Measurements from ENCODE around the gene PRSS2. TPM values are rescaled to one million over a fixed set of nuclear protein-coding genes. Genes with fewer than 3 reads are reported as not detected.

PRSS2 gene
- total RNA-seq (not detected in 2 replicates), polyA plus RNA-seq (0.20 TPM in 1 of 2 replicates, not detected in the other), polyA minus RNA-seq (not detected in 2 replicates)
- total RNA-seq (2013): not detected

DNA sequence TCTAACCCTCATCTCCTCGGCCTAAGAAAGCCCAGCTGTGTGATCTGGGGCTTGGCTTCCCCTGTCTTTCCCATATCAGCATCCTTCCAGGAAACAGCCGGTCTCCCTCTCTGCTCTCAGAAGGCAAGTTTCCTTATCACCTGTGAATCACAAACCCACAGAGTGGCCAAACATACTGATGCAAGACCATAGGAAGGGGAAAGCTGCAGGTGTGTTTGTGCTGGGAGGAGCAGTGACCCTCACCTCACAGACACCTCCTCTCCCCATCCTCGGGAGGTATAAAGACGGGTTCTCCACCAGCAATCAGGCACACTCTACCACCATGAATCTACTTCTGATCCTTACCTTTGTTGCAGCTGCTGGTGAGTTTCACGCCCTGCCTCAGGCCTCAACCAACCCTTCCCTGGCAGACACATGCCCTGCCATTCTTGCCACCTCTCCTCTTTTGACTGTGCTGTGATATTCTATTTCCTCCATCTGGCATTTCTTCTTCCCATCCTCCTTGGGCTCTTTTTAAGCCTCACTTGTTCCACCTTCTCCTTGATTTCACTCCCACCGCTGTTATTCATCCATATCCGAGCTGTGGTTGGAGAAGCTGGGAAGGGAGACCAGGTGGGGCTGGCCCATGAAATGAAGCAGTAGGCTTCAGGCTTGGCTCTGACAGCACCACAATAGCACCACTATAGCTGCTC lies at the start of gene PRSS2:
PRSS2 (plus strand) TSS at position 310 of the 692 bp plus-strand sequence; CDS start at position 323, 13 bp downstream.
- H4K20me1 ChIP-seq (ENCODE audit: control insufficient read depth, insufficient read depth, low read length, poor library complexity, severe bottlenecking): no peaks in the 10 kb centered on the region
- Mint-ChIP-seq H3K4me1 (peaks cover 21% of the 10 kb centered on the region), H3K9me3 (ENCODE audit: insufficient read depth) (no peaks in the 10 kb centered on the region), H3K27me3 (peaks cover 7% of the 10 kb centered on the region), H3K27ac (peak within 1 kb of the TSS; percentile 73), H3K4me3 (peak within 1 kb of the TSS; percentile 59)
- no peaks in the 10 kb centered on the region for H3K79me2 ChIP-seq (ENCODE audit: control insufficient read depth, insufficient read depth, low read length)
- H3K27me3 ChIP-seq (replicated peaks in 1 of 4; ENCODE audit: control extremely low read depth in 1 of 4, control insufficient read depth in 3 of 4, insufficient read depth in 4 of 4, low read length in 3 of 4): peaks cover 0 to 3% (median 0%) of the 10 kb centered on the region in 4 experiments
- no peak within 1 kb of the TSS for H3K4me2 ChIP-seq (replicated peaks; ENCODE audit: low read depth, low read length, poor library complexity, severe bottlenecking)
- TF ChIP-seq, protein P1, sequence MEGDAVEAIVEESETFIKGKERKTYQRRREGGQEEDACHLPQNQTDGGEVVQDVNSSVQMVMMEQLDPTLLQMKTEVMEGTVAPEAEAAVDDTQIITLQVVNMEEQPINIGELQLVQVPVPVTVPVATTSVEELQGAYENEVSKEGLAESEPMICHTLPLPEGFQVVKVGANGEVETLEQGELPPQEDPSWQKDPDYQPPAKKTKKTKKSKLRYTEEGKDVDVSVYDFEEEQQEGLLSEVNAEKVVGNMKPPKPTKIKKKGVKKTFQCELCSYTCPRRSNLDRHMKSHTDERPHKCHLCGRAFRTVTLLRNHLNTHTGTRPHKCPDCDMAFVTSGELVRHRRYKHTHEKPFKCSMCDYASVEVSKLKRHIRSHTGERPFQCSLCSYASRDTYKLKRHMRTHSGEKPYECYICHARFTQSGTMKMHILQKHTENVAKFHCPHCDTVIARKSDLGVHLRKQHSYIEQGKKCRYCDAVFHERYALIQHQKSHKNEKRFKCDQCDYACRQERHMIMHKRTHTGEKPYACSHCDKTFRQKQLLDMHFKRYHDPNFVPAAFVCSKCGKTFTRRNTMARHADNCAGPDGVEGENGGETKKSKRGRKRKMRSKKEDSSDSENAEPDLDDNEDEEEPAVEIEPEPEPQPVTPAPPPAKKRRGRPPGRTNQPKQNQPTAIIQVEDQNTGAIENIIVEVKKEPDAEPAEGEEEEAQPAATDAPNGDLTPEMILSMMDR (IDR thresholded peaks at IDR 0.05): no peak
- TF ChIP-seq EZH2 (IDR thresholded peaks at IDR 0.05; ENCODE audit: borderline replicate concordance, insufficient read depth, low read depth, low read length, poor library complexity, severe bottlenecking): no peak
- ChIA-PET POLR2A (interaction anchor here (0.7 to 1.8 kb wide), 4 partner anchors 12 to 41 kb away, joined by 3 to 7 read pairs (median 5); no protein-coding TSS in a partner anchor), CTCF (interaction anchor here (0.7 to 32.8 kb wide), 11 partner anchors 12 to 230 kb away, joined by 3 to 1138 read pairs (median 3); partner anchors contain the start of gene PRSS1)
- H3K4me3 ChIP-seq (ENCODE audit: control extremely low read depth in 1 of 5, extremely low read depth in 1 of 5, insufficient read depth in 1 of 5, low read depth in 2 of 5, low read length in 4 of 5): no peak within 1 kb of the TSS
- H3K4me1 ChIP-seq (ENCODE audit: control insufficient read depth in 2 of 2, insufficient read depth in 2 of 2, low read length in 2 of 2): peaks cover 9 to 21% of the 10 kb centered on the region in 2 donors
- no peak within 1 kb of the TSS for H3K27ac ChIP-seq (ENCODE audit: low read length in 2 of 2)
- H2AFZ ChIP-seq (ENCODE audit: insufficient read depth, low read depth, low read length, poor library complexity, severe bottlenecking): no peak within 1 kb of the TSS
- ATAC-seq (ENCODE audit: low read depth) (no peak), DNase-seq (no peak)
- no peaks in the 10 kb centered on the region for H3K9me3 ChIP-seq (ENCODE audit: control extremely low read depth in 1 of 3, control insufficient read depth in 2 of 3, insufficient read depth in 1 of 3, low read length in 2 of 3)
- intact Hi-C loops (cut with micrococcal nuclease): no loop called here
- H3K9ac ChIP-seq (ENCODE audit: low read length): no peak within 1 kb of the TSS
- H3K36me3 ChIP-seq (replicated peaks in 1 of 2; ENCODE audit: control extremely low read depth in 1 of 2, control insufficient read depth in 1 of 2, extremely low read depth in 1 of 2, insufficient read depth in 2 of 2, low read length in 1 of 2): no peaks in the 10 kb centered on the region
- WGBS (ENCODE audit: insufficient coverage): 64% methylated on average over 6 of the region's 7 CpGs

DNA sequence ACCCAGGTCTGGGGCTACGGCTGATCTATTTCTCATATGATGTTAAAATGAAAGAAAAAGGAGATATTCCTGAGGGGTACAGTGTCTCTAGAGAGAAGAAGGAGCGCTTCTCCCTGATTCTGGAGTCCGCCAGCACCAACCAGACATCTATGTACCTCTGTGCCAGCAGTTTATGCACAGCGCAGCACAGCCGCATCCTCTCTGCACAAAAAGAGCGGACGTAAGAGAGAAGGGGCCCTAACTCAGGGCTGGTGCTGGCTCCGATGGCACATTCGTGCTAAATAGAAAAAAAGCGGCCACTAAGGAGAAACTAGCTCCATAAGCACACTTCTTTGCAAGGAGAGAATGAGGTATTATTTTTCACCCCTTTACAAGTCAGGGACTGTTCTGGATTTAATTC lies 49.8 kb upstream of the PRSS2 start:
- Histone ChIP-seq H3K27ac (ENCODE audit: low read length in 2 of 2) (no peak overlapping the region), H3K9ac (ENCODE audit: low read length) (no peak overlapping the region), H3K36me3 (replicated peaks in 1 of 2; ENCODE audit: control extremely low read depth in 1 of 2, control insufficient read depth in 1 of 2, extremely low read depth in 1 of 2, insufficient read depth in 2 of 2, low read length in 1 of 2) (no peaks in the 10 kb centered on the region), H3K4me3 (ENCODE audit: control extremely low read depth in 1 of 5, extremely low read depth in 1 of 5, insufficient read depth in 1 of 5, low read depth in 2 of 5, low read length in 4 of 5) (no peak overlapping the region), H3K4me1 (ENCODE audit: control insufficient read depth in 2 of 2, insufficient read depth in 2 of 2, low read length in 2 of 2) (peaks cover 10 to 23% of the 10 kb centered on the region in 2 donors), H4K20me1 (ENCODE audit: control insufficient read depth, insufficient read depth, low read length, poor library complexity, severe bottlenecking) (no peaks in the 10 kb centered on the region), H2AFZ (ENCODE audit: insufficient read depth, low read depth, low read length, poor library complexity, severe bottlenecking) (no peak overlapping the region), H3K27me3 (replicated peaks in 1 of 4; ENCODE audit: control extremely low read depth in 1 of 4, control insufficient read depth in 3 of 4, insufficient read depth in 4 of 4, low read length in 3 of 4) (peaks cover 0 to 26% (median 12%) of the 10 kb centered on the region in 4 experiments), H3K79me2 (ENCODE audit: control insufficient read depth, insufficient read depth, low read length) (no peaks in the 10 kb centered on the region), H3K4me2 (replicated peaks; ENCODE audit: low read depth, low read length, poor library complexity, severe bottlenecking) (no peak overlapping the region), H3K9me3 (ENCODE audit: control extremely low read depth in 1 of 3, control insufficient read depth in 2 of 3, insufficient read depth in 1 of 3, low read length in 2 of 3) (no peaks in the 10 kb centered on the region)
- no peak overlapping the region for H3K4me3 Mint-ChIP-seq
- no peak overlapping the region for H3K27ac Mint-ChIP-seq
- ChIA-PET POLR2A (no interaction called here), CTCF (interaction anchor here (1.4 kb wide), 1 partner anchor 8 kb away, joined by 3 read pairs; no protein-coding TSS in a partner anchor)
- TF ChIP-seq, protein P1 (IDR thresholded peaks at IDR 0.05): no peak
- no peak for TF ChIP-seq EZH2 (IDR thresholded peaks at IDR 0.05; ENCODE audit: borderline replicate concordance, insufficient read depth, low read depth, low read length, poor library complexity, severe bottlenecking)
- peaks cover 11% of the 10 kb centered on the region for H3K4me1 Mint-ChIP-seq
- intact Hi-C loops (cut with micrococcal nuclease): no loop called here
- peaks cover 22% of the 10 kb centered on the region for H3K27me3 Mint-ChIP-seq
- DNase-seq (peak; percentile 29), ATAC-seq (ENCODE audit: low read depth) (no peak)
- no peaks in the 10 kb centered on the region for H3K9me3 Mint-ChIP-seq (ENCODE audit: insufficient read depth)
- 16% methylated on average over 5 of the region's 10 CpGs for whole genome bisulfite sequencing (ENCODE audit: insufficient coverage)
